NCI-H1694 (cell line): Measurements from ENCODE around the gene CCDC117.
"Not testable (repeated sequence)": the region's sequence is repeated elsewhere in the genome, so short reads cannot be mapped to it uniquely, and the experiment has no call there.

Experiments used
- DNase-seq: peaks from one replicate; lab custom pipeline; 2025; lab: John Stamatoyannopoulos, UW

CCDC117 gene, protein sequence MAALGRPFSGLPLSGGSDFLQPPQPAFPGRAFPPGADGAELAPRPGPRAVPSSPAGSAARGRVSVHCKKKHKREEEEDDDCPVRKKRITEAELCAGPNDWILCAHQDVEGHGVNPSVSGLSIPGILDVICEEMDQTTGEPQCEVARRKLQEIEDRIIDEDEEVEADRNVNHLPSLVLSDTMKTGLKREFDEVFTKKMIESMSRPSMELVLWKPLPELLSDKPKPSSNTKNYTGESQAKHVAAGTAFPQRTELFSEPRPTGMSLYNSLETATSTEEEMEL

DNA sequence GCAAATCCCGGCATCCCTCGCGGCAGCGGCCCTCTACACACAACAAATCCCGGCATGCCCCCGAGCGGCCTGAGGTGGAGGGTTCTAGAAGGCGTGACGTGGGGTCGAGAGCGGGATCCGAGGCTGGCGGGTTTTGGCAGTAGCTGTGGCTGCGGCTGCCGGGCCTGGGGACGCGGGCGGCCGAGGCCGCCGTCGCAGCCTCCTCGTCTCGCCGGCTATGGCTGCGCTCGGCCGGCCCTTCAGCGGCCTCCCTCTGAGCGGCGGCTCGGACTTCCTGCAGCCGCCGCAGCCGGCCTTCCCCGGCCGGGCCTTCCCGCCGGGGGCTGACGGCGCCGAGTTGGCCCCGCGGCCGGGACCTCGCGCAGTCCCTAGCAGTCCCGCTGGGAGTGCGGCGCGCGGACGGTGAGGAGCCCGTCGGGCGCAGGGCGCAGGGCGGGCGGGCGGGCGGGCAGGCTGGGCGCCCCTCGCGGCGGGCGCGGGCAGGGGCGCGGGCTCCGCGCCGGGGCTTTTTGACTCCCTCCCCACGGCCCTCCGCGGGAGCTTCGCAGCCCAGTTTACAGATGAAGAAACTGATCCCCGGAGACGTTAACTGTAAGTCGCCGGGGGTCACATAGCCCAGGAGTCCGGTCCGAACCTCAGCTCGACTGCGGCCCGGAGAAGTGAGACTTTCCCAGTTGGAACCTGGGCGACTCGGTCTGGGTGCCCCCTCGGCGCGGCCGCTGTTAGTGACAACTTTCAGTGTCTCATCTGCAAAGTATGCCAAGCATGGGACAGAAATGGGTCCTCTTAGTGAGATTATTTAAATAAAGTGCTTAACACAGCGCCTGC is at the start of gene CCDC117:
TSS of gene CCDC117 (plus strand) at position 63 of the 828 bp plus-strand sequence. CDS start at position 218, 155 bp downstream.
- peak; percentile 67 for DNase-seq

DNA sequence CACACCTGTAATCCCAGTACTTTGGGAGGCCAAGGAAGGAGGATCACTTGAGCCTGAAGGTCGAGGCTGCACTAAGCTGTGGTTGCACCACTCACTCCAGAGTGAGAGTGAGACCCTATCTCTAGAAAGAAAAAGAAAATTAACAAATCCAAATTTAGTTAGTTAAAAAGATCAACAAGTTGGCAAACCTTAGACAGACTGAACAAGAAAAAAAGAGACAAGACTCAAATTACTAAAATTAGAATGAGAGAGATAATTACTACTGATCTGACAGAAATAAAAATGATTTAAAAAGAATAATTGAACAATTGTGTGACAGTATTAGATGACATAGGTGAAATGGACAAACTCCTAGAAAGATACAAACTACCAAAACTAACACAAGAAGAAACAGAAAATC is 44.5 kb upstream of the CCDC117 start:
- no peak for DNase-seq

DNA sequence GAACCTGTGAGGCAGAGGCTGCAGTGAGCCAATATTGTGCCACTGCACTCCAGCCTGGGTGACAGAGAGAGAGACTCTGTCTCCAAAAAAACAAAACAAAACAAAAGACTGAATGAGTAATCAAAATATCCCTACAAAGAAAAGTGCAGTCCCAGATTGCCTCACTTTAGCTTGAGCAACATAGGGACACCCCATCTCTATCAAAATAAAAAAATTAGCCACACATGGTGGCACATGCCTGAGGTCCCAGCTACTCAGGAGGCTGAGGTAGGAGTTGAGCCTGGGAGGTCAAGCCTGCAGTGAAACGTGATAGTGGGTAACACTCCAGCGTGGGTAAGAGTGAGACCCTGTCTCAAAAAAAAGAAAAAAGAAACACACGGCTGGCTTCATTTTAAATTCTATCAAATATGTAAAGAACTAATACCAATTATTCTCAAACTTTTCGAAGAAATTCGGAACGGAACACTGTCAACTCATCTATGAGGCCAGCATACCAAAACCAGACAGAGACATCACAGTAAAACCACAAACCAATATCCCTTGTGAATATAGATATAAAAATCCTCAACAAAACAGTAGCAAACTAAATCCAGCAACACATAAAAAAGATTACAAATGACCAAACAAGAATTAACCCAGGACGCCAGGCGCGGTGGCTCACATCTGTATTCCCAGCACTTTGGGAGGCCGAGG is 43.7 kb upstream of the CCDC117 start:
- DNase-seq, result no peak

DNA sequence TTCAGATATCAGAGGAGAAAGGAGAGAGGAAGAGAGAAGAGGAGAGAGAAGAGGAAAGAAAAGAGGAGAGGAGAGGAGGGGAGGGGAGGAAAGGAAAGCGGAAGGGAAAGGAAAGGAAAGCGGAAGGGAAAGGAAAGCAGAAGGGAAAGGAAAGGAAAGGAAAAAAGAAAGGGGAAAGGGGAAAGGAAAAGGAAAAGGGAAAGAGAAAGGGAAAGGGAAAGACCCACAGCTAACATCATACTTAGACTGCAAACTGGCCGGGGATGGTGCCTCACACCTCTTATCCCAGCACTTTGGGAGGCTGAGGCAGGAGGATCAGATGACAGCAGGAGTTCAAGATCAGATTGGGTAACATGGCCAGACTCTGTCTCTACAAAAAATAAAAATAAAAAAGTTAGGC is 42.3 kb upstream of the CCDC117 start:
- DNase-seq, result no peak

DNA sequence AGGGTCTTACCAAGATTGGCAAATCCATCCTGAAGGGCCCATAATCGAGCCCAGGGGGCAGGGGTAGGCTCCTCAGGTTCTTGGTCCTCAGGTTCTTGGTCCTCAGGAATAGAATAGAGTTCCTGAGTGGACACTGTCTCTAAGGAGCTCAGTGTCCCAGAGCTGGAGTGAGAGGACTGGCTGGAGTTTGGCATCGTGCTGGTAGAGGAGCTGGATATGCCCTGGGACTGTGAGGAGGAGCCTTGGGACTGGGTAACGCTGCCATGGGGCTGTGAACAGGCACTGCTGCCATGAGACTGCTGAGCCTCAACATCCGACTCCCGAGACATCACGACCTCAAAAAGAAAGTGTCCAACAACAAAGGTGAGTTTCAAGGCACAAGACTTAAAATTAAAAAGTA is 38.1 kb upstream of the CCDC117 start:
- DNase-seq, result no peak

DNA sequence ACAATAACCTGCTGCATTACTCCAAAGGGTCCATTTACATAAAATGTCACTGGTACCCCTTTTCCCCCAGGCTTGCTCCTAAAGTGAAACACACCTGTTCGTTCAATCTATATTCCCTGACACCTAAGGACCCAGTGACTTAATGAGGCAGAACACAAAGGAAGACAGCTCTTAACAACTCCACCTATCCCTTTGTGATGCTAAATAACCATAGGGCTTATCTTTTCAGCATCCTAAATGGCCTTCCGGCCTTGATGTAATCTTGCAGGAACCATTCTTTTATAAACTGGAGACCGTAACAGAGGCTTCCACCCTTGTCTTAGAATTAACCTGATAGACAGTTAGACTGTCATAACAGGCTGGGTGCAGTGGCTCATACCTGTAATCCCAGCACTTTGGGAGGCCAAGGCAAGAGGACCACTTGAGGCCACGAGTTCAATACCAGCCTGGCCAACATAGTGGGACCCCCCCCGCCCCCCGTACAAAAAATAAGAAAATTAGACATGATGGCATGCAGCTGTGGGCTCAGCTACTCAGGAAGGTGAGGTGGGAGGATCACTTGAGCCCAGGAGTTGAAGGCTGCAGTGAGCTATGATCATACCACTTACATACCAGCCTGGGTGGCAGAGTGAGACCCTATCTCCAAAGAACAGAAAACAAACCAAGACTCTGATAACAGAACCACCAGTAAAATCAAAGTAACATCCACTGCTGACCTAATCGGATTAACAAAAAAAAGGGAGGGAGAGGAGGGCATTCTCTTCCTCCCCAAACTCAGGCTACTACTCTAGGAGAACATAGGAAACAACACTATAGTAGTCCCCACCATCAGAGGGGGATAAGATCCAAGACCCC is 36.0 kb upstream of the CCDC117 start:
- DNase-seq, result no peak

DNA sequence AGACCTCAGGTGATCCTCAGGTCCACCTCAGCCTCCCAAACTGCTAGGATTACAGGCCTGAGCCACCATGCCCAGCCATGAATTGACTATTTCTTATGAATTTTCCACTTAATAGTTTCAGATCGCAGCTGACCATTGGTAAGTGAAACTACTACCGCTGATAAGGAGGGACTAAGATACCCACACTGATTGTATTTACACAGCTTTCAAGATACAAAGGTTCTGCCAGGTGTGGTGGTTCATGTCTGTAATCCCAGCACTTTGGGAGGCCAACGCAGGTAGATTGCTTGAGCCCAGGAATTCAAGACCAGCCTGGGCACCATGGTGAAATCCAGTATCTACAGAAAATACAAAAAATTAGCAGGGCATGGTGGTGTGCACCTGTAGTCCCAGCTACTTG is 34.8 kb upstream of the CCDC117 start:
- DNase-seq, result no peak

DNA sequence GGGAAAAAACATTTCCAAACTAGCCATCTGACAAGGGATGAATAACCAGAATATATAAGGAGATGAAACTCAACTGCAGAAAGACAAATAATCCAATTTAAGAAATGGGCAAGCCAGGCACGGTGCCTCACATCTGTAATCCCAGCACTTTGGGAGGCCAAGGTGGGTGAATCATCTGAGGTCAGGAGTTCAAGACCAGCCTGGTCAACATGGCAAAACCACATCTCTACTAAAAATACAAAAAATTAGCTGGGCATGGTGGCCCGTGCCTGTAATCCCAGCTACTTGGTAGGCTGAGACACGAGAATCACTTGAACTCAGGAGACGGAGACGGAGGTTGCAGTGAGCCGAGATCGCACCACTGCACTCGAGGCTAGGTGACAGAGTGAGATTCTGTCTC is 33.6 kb upstream of the CCDC117 start:
- not testable (repeated sequence) for DNase-seq

DNA sequence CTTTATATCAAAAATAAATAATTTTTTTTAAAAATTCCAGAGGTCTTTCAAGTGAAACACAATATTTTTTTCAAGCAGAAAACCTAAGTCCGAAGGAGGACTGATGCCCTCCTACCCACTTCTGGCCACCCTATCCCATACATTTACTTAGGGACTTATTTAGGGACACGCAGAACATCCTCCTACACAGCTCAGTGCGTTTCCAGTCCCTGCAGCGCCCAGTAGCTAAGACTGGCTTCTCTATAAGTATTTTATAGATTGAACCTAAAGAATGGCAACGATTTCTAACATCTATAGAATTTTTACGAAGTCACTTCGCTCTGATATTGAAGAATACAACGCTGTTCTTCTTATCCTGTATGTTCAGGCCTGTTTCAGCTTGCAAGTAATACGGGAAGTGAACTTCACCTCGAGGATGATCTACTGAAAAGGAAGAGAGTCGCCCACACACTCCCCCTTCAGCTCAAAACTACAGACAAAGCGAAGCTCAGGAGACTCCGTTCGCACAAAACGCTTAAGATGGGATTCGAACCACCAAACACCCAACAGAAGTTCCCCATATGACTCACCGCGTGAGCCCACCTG is 31.2 kb upstream of the CCDC117 start:
- peak; percentile 35 for DNase-seq

DNA sequence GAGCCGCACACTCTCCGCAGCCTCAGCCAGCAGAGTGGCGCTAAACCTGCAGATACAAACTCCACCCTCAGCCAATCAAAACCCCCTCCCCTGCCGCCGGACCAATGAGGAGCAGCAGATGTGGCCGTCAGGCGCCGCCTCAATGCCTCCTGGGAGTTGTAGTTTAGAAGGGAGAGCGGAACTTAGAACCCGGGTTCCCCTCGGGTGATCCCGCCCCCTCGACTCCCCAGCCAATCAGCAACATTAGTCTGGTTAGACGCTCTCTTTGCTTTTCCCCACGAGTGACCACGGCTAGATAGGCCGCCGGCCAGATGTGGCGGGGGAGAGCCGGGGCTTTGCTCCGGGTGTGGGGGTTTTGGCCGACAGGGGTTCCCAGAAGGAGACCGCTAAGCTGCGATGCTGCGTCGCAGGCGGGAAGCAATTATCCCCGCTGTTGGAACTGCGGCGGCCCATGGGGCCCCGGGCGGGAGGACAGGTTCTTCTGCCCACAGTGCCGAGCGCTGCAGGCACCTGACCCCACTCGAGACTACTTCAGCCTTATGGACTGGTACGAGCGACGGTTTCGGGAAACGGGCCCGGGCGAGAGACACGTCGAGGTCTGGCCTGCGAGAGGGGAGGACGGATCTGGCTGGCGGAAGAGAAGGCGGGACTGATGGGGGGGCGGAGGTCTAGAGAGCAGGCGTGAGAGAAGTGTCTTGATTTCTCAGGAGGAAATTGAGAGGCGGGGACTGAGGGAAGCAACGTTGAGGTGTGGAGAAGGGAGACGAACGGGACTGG is 30.5 kb upstream of the CCDC117 start, which contains the start of the genes CHEK2 and HSCB:
TSS of gene CHEK2 (minus strand) at position 36 of the 777 bp plus-strand sequence. CDS start 7,099 bp downstream, outside the sequence.
TSS of gene HSCB (plus strand) at position 255 of the 777 bp plus-strand sequence. CDS start at position 312, 57 bp downstream.
- DNase-seq, result peak; percentile 97

DNA sequence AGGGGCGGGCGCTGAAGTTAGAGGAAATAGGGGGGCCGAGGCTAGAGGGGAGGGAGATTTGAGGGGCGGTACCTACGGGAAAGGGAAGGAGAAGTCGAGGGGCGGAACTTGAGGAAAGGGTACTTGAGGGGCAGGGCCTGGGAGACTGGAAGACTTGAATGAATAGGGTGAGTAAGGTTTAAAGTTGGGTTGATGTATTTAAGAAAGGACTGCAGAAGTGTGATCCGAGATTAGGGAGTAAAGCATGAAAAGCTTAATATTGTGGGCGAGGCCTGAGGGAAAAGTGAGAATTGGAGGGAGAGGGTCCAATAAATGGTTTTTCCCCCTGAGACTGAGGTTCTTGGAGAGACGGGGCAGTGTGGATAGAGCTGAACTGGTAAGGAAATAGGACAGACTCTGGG is 29.9 kb upstream of the CCDC117 start:
- no peak for DNase-seq

DNA sequence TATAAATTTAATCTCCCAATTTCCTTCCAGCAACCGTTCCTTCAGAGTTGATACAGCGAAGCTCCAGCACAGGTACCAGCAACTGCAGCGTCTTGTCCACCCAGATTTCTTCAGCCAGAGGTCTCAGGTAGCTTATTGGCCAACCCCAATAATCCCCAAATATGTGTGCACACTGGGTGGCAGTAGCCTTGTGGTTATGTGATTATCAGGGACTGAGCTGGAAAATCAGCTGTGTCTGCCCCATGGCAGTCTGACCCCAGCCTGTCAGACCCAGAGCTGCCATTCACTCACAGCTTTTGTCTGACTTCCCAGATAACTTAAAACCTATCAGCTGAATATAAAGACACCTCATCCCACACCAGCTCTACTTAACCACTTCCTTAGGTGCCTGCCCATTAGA is 28.6 kb upstream of the CCDC117 start:
- no peak for DNase-seq

DNA sequence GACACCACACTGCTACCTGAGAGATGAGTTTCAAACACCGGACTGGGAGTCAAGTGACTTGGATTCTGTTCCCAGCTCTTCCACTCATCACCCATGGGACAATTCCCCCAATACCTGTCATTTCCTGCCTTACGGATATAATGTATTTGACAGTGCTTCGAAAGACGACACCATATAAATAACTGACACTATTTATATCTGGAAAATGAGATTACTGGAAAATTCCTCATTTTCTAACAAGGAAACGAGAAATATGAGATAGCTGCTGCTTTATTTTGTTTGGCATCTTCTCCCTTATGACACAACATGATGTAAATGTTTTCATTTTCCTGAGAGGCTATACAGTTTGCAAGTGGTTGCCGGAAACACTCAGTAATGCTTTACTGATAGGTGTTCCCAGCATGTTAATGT is 22.0 kb upstream of the CCDC117 start:
- DNase-seq, result no peak

DNA sequence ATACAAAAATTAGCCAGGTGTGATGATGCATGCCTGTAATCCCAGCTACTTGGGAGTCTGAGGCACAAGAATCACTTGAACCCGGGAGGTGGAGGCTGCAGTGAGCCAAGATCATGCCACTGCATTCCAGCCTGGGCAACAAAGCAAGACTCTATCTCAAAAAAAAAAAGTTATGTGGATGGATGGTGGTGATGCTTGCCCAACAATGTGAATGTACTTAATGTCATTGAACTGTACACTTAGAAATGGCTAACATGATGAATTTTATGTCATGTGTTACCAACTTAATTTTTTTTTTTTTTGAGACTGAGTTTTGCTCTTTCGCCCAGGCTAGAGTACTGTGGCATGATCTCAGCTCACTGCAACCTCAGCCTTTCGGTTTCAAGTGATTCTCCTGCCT is 18.0 kb upstream of the CCDC117 start:
- not testable (repeated sequence) for DNase-seq

DNA sequence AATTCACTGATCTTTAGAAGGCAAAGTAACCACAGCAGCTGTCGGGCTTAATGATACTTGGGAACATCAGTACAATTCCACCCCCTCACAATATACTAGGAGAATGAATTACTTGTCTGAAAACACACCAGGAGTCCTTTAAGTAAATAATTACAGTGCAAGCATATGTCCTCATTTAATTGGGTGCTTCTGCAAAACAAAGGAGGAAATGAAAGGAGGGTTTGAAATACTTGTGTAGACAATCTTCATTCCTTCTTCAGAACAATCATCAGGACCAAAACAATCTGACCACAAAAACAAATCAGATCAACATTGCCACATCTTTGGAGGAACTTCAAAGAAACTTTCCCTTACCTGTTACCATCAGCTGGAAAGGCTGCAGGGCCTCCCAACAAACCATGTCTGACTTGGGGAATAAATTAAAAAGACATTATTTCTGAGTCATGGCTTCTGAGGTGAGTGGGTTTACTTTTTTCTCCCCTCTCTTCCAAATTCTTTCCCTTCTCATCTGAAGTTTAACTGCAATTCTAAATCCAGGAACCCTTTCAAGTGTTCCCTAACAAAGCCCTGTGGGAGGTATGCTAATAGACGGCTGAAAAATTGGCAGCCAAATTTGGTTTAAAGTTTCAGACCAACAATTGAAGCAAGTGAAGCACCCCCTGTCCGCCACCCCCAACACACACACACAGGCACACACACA is 12.5 kb upstream of the CCDC117 start:
- peak; percentile 5 for DNase-seq

DNA sequence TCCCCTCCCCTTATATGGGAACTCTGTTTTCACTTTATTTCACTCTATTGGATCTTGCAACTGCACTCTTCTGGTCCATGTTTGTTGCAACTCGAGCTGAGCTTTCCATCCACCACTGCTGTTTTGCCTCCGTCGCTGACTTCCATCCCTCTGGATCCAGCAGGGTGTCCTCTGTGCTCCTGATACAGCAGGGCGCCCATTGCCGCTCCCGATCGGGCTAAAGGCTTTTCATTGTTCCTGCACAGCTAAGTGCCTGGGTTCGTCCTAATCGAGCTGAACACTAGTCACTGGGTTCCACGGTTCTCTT is 11.1 kb upstream of the CCDC117 start:
- no peak for DNase-seq

DNA sequence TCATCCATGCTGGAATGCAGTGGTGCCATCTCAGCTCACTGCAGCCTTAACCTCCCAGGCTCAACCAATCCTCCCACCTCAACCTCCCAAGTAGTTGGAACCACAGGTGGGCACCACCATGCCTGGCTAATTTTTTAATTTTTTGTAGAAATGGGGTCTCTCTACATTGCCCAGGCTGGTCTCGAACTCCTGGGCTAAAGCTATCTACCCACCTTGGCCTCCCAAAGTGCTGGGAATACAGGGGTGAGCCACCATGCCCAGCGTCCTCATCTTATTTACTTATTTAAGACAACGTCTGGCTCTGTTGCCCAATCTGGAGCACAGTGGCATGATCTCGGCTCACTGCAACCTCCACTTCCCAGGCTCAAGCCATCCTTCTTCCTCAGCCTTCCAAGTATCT is 10.5 kb upstream of the CCDC117 start:
- not testable (repeated sequence) for DNase-seq

DNA sequence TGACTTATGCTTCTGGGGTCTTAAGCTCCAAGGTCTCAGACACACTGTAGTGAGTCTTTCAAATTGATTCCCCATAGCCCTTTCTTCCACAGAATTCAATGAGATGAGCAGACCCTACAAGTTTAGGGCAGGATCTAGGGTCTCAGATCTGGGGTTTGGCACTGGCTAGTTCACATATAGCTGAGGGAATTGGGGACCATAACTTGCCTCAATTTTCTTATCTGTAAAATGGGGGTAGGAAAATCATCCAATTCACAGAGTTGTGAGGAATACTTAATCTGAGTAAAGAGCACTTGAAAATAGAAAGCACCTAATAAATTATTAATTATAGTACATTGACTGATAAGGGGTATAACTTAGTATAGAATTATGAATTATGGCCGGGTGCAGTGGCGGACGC is 5.9 kb upstream of the CCDC117 start:
- no peak for DNase-seq

DNA sequence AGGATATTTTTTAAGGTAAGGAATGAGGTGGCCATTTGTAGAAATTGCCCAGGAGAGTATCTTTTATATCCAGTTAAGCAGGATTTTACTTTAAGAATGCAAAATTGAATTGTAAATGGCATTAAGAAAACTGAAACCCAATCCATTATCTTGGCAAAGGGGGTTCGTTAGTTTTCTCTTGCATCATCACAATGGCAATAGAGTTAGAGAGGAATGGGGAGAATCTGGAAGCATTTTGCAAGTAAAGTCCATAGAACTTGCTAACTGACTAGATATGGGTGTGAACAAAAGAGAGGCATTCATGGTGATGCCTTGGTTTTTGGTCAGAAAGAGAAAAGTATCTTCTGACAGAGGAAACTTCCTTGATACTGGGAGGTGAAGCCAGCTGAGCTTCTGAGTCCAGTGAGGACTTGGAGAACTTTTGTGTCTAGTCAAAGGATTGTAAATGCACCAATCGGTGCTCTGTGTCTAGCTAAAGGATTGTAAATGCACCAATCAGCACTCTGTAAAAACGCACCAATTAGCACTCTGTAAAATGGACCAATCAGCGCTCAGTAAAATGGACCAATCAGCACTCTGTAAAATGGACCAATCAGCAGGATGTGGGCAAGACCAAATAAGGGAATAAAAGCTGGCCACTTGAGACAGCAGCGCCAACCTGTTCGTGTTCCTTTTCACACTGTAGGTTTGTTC is 3.6 kb upstream of the CCDC117 start:
- DNase-seq, result no peak
